Kidney epithelial cell (primary cell): ENCODE data around the gene VSTM1. TPM values are rescaled to one million over a fixed set of nuclear protein-coding genes. Genes with fewer than 3 reads are reported as not detected.
"Not testable (repeated sequence)": the region's sequence is repeated elsewhere in the genome, so short reads cannot be mapped to it uniquely, and the experiment has no call there.

Source experiments
- DNase-seq: peaks from one replicate; pipeline ENCODE4 v3.0.0-alpha.2; 2010; ENCODE audit warnings: low read depth
- H3K27me3 ChIP-seq: 2 replicates; pipeline ENCODE4 v1.6.0; 2011; ENCODE audit warnings: low read length; ENCODE audit not compliant: control insufficient read depth, insufficient read depth
- H3K36me3 ChIP-seq: 2 replicates; pipeline ENCODE4 v1.5.1; 2011; ENCODE audit warnings: low read length; ENCODE audit not compliant: control insufficient read depth, insufficient read depth
- H3K4me3 ChIP-seq: 2 replicates; pipeline ENCODE4 v1.5.1; 2011; ENCODE audit warnings: low read depth, mild to moderate bottlenecking, control low read depth, low read length
- CTCF ChIP-seq: IDR thresholded peaks from 2 replicates; pipeline ENCODE4 v1.5.1; 2011; ENCODE audit warnings: mild to moderate bottlenecking, moderate library complexity, low read length, control low read depth, inconsistent platforms; ENCODE audit not compliant: insufficient read depth, poor library complexity, severe bottlenecking
- total RNA-seq: library from RNA; depleted of rRNA; stranded (reverse); fragments of >200 nt; gene quantifications from 2 replicates; pipeline ENCODE4 v1.2.3, GENCODE V29; 2015

The VSTM1 gene
- total RNA-seq, 1 donor from 2014 or later = not detected

GRCh38 chr19:54105796-54106195, 42.1 kb upstream of the VSTM1 start:
- no peaks in the 10 kb centered on the region for H3K27me3 ChIP-seq
- H3K36me3 ChIP-seq = peaks cover 2% of the 10 kb centered on the region
- TF ChIP-seq CTCF = no peak
- no peak for DNase-seq
- no peak overlapping the region for H3K4me3 ChIP-seq

- Histone ChIP-seq H3K36me3 (peaks cover 2% of the 10 kb centered on the region), H3K27me3 (no peaks in the 10 kb centered on the region), H3K4me3 (no peak overlapping the region)
- DNase-seq = no peak
- TF ChIP-seq CTCF = no peak
Observed at GRCh38 chr19:54104998-54105715, 41.5 kb upstream of the VSTM1 start.

GRCh38 chr19:54102421-54103169, 38.9 kb upstream of the VSTM1 start, which contains the start of gene NDUFA3:
NDUFA3 (plus strand) TSS chr19:54102855; CDS start chr19:54102879, 24 bp downstream.
- TF ChIP-seq CTCF = no peak
- peak within 1 kb of the TSS; percentile 88 for H3K4me3 ChIP-seq
- no peaks in the 10 kb centered on the region for H3K27me3 ChIP-seq
- peaks cover 2% of the 10 kb centered on the region for H3K36me3 ChIP-seq
- DNase-seq = peak; percentile 91

- TF ChIP-seq CTCF = no peak
- H3K4me3 ChIP-seq = no peak within 1 kb of the TSS
Observed at GRCh38 chr19:54100561-54100960, 36.9 kb upstream of the VSTM1 start, which contains the start of gene OSCAR. OSCAR (minus strand) TSS chr19:54100803; CDS start chr19:54100792, 11 bp downstream.

GRCh38 chr19:54099903-54100255, 36.2 kb upstream of the VSTM1 start:
- H3K36me3 ChIP-seq, DNase-seq: not testable (repeated sequence)

More at GRCh38 chr19:54100561-54100960, 36.9 kb upstream of the VSTM1 start, which contains the start of gene OSCAR:
- no peak for DNase-seq
- H3K36me3 ChIP-seq = peaks cover under 1% of the 10 kb centered on the region
- peaks cover 6% of the 10 kb centered on the region for H3K27me3 ChIP-seq

GRCh38 chr19:54099190-54099902, 35.6 kb upstream of the VSTM1 start:
- TF ChIP-seq CTCF = no peak

More at GRCh38 chr19:54099903-54100255, 36.2 kb upstream of the VSTM1 start:
- H3K27me3 ChIP-seq, H3K4me3 ChIP-seq: not testable (repeated sequence)

More at GRCh38 chr19:54099190-54099902, 35.6 kb upstream of the VSTM1 start:
- Histone ChIP-seq H3K36me3 (no peaks in the 10 kb centered on the region), H3K27me3 (peaks cover 7% of the 10 kb centered on the region), H3K4me3 (no peak overlapping the region)
- no peak for DNase-seq
